Right lobe of liver (tissue), 4 donors: ENCODE data around the gene CTSE.

ENCODE experiments used
- CTCF ChIP-seq, 4 donors: fragments of 200-600 bp in 3 of 4; fragments of 450-650 bp in 1 of 4; IDR thresholded peaks; one replicate each; pipeline versions ENCODE4 v1.5.1 to v1.8.0; 2016 to 2022; ENCODE audit warnings: antibody characterized with exemption in 4 of 4, mild to moderate bottlenecking in 2 of 4
- POLR2A ChIP-seq: fragments of 450-650 bp; IDR thresholded peaks from one replicate; pipeline ENCODE4 v1.6.1; 2017; ENCODE audit warnings: antibody characterized with exemption, mild to moderate bottlenecking
- donor health status: DM: no; HTN: no; CAD: no.
- donor health status: DM: no; HTN: no; CAD: no.
- donor health status: DM: no; HTN: yes; CAD: no.

- TF ChIP-seq CTCF (IDR thresholded peaks at IDR 0.05) (no peak), POLR2A (no peak)
Measured at GRCh38 chr1:206032380-206033140, 8.9 kb upstream of the CTSE start.
